NCI-H187 treated with DMSO at 0.1 percent for 48 hours (cell line): ENCODE measurements around the gene B4GALT2.

Experiments used
- DNase-seq: peaks from one replicate; lab custom pipeline; 2025; lab: John Stamatoyannopoulos, UW

B4GALT2 gene

DNA sequence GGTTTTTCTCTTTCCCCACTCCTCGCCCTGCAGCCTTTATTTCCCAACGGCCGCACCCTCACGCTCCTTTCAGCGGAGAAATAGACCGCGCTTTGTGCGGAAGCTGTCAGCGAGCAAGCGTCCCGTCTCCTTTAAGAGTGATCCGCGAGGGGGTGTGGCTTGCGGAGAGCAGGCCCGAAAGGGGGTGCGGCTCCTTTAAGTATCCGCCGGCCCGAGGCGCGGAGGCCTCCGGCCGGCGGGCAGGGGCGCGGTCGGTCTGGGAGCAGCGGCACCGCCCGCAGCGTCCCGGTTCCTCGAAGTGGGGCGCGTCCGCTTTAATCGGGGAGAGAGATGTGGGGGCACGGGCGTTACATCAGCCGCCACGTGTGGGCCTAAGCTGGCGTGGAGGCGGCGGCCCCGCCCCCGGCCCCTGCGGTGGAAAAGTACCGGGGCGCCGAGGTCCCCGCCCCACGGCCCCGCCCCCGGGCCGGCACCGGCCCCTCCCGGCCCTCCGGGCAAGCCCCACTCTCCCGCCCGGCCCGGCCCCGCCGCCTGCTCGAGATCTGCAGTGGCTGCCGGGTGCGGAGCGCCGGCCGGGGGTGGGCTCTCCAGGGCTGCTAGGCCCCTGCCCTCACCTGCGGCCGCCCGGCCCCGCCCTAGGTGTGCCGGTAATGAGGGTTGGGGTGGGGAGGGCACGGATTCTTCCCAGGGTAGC, 51.0 kb downstream of the B4GALT2 start:
- no peak for DNase-seq

- DNase-seq: no peak
These were observed 51.7 kb downstream of the B4GALT2 start for GRCh38 chr1:44030605-44031251.

GRCh38 chr1:44031252-44032169, 52.5 kb downstream of the B4GALT2 start, which contains the start of gene SLC6A9:
TSS of gene SLC6A9 (minus strand) at chr1:44031462. CDS start at chr1:44024277, 7,185 bp downstream.
- no peak for DNase-seq

- no peak for DNase-seq
These were observed 53.3 kb downstream of the B4GALT2 start for GRCh38 chr1:44032170-44032790.

DNA sequence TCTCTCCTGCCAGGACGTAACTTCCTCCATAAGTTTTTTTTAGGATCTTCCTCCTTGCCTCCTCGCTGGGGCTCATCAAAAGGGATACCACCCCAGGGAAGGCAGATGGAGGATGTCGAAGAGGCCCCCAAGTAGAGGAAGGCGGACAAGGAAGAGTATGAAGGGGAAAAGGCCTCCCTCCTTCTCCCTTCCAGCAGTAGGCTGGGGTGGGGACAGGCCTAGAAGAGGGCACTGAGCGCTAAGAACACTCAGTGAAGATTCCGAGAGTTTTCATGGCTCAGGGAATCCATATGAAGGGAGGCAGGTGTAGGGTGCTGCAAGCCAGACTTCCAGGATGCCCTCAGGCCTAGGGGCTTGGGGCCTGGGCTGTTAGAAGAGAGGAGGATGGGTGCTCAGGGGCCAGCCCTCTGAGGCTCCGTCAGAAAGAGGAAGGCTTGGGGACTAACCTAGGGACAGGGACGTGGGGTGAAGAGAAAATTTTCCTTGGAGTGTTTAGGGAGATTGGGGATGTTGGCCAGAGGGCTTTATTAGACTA, 54.1 kb downstream of the B4GALT2 start:
- no peak for DNase-seq

GRCh38 chr1:44033756-44034155, 54.7 kb downstream of the B4GALT2 start:
- no peak for DNase-seq

DNA sequence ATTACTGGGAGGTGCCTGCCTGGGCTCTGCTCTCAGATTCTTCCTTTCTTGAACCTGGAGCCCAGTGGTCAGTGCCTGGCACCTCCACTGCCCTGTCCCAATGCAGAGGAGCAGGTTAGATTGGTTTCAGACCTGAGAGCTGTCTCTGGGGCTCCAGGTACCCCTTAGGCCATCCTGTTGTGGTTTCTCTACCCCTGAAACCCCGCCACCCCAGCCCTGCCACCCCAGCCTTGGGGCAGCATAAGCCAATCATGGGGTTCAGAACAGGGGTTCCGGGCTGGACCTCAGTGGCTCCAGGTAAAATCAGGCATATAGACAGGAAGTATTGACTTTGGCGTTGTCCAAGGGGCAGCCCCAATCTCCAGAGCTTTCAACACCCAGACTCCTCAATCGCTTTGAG, 55.4 kb downstream of the B4GALT2 start:
- no peak for DNase-seq

DNA sequence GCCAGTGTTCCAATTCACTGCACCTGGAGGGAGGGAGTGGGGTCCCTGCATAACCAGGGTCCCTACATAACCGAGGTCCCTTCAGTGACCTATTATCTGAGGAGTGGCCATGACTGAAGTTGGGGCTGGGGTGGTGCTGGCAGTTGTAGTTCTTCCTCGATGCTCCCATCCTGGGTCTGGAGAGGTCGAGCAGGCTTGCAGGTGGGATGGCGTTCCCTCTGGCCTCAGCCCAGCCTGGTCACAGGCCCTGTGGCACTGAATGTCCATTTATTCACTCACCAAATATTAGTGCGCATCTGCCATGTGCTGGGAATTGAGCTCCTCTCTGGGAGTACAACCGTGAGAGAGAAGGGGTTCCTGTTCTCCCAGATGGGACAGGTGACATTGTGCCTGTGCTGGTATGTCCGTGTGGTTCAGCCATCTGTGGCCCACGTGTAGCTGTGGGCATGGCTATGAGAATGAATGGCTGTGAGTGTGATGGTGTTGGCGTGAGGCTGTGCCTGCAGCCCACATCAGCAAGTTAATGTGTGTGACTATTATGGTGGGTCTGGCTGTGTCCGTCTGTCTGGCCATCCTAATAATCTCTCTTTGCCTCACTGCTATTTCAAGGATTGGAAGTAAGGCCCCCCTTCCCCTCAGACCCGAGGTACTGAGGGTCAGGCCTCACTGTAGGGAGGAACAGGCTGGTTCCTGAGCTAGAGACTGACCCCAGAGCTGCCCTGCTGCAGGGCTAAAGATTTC, 56.1 kb downstream of the B4GALT2 start:
- DNase-seq: no peak

DNA sequence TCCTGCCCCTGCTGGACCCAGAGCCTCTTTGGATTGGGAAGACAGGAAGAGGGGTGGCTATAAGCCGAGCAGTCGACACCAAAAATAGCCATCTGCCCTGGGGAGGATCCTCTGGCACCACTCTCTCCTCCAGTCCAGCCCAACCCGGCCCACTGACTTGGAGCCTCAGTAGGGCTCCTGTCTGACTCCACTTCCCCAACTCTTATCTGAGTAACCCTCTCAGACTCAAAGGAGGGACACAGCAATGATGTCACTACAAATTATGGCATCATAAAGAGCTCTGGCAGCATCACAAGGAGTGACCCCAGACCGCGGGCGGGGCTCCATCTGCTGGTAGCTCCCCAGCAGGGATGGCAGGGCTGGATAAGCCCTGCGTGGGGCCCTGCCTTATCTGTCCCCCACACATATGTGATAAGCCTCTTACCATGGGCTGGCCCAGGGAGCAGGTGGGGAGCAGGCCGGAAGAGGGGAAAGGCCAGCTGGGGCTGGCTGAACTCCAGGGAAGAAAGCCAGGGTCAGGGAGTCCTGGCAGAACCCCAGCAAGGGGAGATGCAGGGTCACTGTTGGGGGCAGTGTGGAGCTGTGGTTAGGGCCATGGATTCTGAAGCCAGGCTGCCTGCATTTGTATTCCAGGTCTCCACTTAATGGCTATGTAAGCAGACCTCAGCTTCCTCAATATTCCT, 56.9 kb downstream of the B4GALT2 start:
- no peak for DNase-seq

DNA sequence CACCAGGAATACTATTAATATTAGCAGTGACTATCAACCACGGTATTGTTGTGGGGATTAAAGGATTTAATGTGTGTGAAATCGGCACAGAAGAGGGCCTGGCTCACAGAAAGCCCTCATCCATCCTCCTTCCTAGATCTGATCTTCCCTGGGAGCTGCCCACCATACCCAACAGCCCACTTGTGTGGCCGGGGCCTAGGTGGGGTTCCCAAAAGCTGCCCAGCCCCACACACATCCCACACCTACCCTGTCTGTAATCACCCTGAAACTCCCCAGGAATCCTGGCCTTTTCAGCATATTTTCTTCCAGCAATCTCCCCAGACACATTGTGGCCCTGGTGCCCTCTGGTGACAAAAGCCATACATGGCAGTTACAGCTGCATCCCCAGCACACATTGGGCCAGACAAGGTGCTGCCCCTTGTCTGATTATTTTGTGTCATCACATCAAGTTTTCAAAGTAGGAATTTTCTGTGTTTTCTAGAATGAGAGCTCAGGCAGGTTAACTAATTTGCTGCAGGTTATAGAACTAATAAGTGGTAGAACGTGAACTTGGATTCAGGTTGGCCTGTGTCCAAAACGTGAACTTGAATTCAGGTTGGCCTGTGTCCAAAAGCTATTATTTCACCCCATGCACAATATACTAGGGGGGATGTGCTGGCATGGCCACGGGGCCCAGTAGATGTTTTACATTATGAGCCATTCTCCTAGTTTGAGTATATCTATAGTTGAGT, 57.6 kb downstream of the B4GALT2 start:
- peak; percentile 14 for DNase-seq

- DNase-seq: no peak
These were observed 58.1 kb downstream of the B4GALT2 start for GRCh38 chr1:44037154-44037553.

GRCh38 chr1:44038876-44039657, 60.1 kb downstream of the B4GALT2 start:
- no peak for DNase-seq

DNA sequence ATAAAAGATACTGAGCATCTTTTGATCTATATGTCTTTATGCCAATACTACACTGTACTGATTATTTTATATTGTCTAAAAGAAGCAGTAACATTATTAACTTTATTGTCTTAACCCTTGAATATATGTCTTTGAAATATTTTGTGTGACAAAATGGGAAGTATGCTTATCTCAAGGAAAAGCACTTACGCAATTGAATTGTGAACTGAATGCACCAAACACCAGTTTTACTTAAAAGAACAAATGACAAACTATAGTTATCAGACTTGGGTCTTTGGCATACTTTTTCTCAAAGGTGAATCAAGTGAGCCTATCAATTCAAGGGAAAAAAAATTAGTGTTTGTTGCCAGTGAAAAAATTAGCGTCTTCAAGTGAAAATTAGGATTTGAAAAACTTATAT, 61.4 kb downstream of the B4GALT2 start:
- no peak for DNase-seq
